Measurements from ENCODE around the gene CYTH1.

DNA sequence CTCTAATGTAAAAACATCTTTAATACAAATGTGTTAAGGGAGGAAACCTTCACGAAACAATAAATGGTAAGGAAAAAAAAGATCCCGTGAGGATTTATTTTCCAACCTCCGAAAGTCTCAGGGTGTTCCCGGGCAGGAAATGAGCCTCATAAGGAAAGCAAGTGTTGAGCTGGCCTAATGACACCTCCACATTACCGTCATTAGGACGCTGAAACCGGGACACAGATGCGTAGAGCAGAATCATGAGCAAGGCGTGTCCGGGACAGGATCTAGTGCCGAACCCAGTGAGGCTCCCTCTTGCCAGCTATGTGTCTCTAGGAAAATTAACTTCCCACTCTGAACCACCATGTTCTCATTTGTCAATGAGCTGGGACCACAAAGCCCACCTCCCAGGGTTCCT, 22.7 kb upstream of the CYTH1 start:
- TF ChIP-seq, protein P1, sequence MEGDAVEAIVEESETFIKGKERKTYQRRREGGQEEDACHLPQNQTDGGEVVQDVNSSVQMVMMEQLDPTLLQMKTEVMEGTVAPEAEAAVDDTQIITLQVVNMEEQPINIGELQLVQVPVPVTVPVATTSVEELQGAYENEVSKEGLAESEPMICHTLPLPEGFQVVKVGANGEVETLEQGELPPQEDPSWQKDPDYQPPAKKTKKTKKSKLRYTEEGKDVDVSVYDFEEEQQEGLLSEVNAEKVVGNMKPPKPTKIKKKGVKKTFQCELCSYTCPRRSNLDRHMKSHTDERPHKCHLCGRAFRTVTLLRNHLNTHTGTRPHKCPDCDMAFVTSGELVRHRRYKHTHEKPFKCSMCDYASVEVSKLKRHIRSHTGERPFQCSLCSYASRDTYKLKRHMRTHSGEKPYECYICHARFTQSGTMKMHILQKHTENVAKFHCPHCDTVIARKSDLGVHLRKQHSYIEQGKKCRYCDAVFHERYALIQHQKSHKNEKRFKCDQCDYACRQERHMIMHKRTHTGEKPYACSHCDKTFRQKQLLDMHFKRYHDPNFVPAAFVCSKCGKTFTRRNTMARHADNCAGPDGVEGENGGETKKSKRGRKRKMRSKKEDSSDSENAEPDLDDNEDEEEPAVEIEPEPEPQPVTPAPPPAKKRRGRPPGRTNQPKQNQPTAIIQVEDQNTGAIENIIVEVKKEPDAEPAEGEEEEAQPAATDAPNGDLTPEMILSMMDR (conservative IDR thresholded peaks at IDR 0.05 in 1 of 2, IDR thresholded peaks at IDR 0.05 in 1 of 2; ENCODE audit: extremely low read depth in 1 of 2, insufficient read depth in 1 of 2, low read depth in 1 of 2, low read length in 2 of 2) = no peak
- TF ChIP-seq EZH2 (IDR thresholded peaks at IDR 0.05; ENCODE audit: borderline replicate concordance, low read length) = no peak
